Thoracic aorta (tissue), 2 donors: ENCODE measurements around the gene WDFY1. TPM values are rescaled to one million over a fixed set of nuclear protein-coding genes. Genes with fewer than 3 reads are reported as not detected.

Source experiments
- ATAC-seq: fragments of 150-250 bp; one replicate; pipeline ENCODE4 v1.8.0; 2017; ENCODE audit warnings: low read depth; ENCODE audit not compliant: insufficient number of reproducible peaks, low FRiP score
- DNase-seq: peaks from one replicate; pipeline ENCODE4 v3.0.0-alpha.2; 2020; ENCODE audit warnings: low spot score
- H3K27ac ChIP-seq, 2 donors: fragments of 200-600 bp; sonication (generic); 1 replicate in 1 of 2; 2 replicates in 1 of 2; pipeline ENCODE4 v1.5.1; 2016; ENCODE audit warnings: mild to moderate bottlenecking in 2 of 2, moderate library complexity in 2 of 2
- H3K27me3 ChIP-seq: fragments of 200-600 bp; sonication (generic); replicated peaks from 2 replicates; pipeline ENCODE4 v1.6.0; 2016; ENCODE audit warnings: mild to moderate bottlenecking; ENCODE audit not compliant: insufficient read depth
- H3K36me3 ChIP-seq: fragments of 200-600 bp; sonication (generic); one replicate; pipeline ENCODE4 v1.5.1; 2016
- H3K4me1 ChIP-seq, 2 donors: fragments of 200-600 bp; sonication (generic); 1 replicate in 1 of 2; 2 replicates in 1 of 2; pipeline versions ENCODE4 v1.5.1 to v1.6.0; 2016; ENCODE audit warnings: low read depth in 2 of 2, mild to moderate bottlenecking in 1 of 2; ENCODE audit not compliant: control insufficient read depth in 1 of 2
- H3K4me3 ChIP-seq: fragments of 200-600 bp; sonication (generic); 2 replicates; pipeline ENCODE4 v1.5.1; 2016; ENCODE audit warnings: mild to moderate bottlenecking
- H3K9me3 ChIP-seq: fragments of 200-600 bp; sonication (generic); 2 replicates; pipeline ENCODE4 v1.5.1; 2016
- CTCF ChIP-seq: fragments of 200-600 bp; sonication (generic); IDR thresholded peaks from one replicate; pipeline ENCODE4 v1.5.1; 2019; ENCODE audit warnings: antibody characterized with exemption
- total RNA-seq, 2 donors: library from RNA; depleted of rRNA; stranded (reverse); fragments of >200 nt; gene quantifications; one replicate each; pipeline versions ENCODE4 v1.1.0 to v1.2.3, GENCODE V29; 2016

Gene WDFY1
- total RNA-seq, 2 donors from 2014 or later: 51.4 to 64.0 TPM

GRCh38 chr2:223837287-223838061 lies 107.7 kb downstream of the WDFY1 start, which contains the start of gene AP1S3:
TSS of gene AP1S3 (minus strand) at chr2:223837582. CDS start at chr2:223837450, 132 bp downstream.
- H3K9me3 ChIP-seq: no peaks in the 10 kb centered on the region
- peak; percentile 74 for ATAC-seq

DNA sequence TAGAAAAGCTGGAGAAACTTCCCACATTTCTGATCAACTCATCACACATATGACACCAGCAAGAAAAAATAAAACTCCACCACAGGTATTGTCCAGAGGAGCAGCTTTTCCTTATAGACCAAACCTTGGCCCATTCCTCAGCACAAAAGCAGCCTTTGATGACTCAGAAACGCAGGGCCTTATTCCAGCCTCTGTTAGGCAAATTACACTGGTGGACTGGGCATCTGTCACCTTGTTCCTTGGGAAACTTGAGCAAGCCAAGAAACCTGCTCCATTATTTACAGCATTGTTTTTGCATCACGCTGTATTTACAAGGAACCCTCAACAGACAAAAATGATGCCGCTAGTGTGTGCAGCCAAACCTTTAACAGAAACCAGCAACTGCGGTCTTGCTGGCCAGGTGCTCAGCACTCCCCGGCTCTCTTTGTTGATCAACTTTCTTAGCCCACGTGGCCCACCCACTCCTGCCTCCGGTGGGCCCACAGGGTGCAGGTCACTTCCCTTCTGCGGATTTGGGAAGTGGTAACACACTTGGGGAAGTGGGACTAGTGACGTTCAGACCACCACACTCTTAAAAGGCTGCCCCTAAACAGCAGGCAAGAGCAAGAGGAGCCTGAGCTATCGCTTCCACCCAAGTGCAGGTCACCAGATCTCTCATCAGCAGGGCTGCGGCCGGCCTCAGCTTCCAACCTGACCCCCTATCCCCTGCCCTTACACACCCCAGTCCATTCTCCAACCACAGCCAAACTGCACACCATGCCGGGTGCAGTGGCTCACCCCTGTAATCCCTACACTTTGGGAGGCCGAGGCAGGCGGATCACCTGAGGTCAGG lies 109.2 kb downstream of the WDFY1 start:
- H3K4me3 ChIP-seq: peak overlapping the region; percentile 94
- TF ChIP-seq CTCF: no peak
- ATAC-seq: no peak

More at GRCh38 chr2:223837287-223838061, 107.7 kb downstream of the WDFY1 start, which contains the start of gene AP1S3:
- TF ChIP-seq CTCF: no peak
- DNase-seq: no peak
- Histone ChIP-seq H3K27me3 (no peaks in the 10 kb centered on the region), H3K36me3 (no peaks in the 10 kb centered on the region), H3K4me1 (peaks cover 8% of the 10 kb centered on the region in 2 donors), H3K4me3 (peak within 1 kb of the TSS; percentile 94), H3K27ac (peak within 1 kb of the TSS in 1 of 2 donors; percentile 60)

DNA sequence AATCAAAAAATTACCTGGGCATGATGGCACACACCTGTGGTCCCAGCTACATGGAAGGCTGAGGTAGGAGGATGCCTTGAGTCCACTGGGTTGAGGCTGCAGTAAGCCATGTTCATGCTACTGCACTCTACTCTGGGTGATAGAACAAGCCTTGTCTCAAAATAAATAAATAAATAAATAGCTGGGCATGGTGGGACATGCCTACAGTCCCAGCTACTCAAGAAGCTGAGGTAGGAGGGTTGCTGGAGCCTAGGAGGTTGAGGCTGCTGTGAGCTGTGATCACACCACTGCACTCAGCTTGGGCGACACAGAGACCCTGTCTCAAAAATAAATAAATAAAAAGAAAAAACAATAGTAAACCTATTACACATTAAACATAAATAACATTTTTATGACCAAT lies 110.7 kb downstream of the WDFY1 start:
- ATAC-seq: no peak
- DNase-seq: no peak
- Histone ChIP-seq H3K36me3 (no peaks in the 10 kb centered on the region), H3K4me1 (peaks cover 8% of the 10 kb centered on the region in 2 donors), H3K27ac (no peak overlapping the region), H3K4me3 (no peak overlapping the region), H3K9me3 (no peaks in the 10 kb centered on the region), H3K27me3 (no peaks in the 10 kb centered on the region)
- no peak for TF ChIP-seq CTCF

More for the DNA sequence above, 109.2 kb downstream of the WDFY1 start:
- H3K27ac ChIP-seq: no peak overlapping the region
- no peak for DNase-seq
- peaks cover 8% of the 10 kb centered on the region in 2 donors for H3K4me1 ChIP-seq
- H3K27me3 ChIP-seq: no peaks in the 10 kb centered on the region
- no peaks in the 10 kb centered on the region for H3K36me3 ChIP-seq
- H3K9me3 ChIP-seq: no peaks in the 10 kb centered on the region

DNA sequence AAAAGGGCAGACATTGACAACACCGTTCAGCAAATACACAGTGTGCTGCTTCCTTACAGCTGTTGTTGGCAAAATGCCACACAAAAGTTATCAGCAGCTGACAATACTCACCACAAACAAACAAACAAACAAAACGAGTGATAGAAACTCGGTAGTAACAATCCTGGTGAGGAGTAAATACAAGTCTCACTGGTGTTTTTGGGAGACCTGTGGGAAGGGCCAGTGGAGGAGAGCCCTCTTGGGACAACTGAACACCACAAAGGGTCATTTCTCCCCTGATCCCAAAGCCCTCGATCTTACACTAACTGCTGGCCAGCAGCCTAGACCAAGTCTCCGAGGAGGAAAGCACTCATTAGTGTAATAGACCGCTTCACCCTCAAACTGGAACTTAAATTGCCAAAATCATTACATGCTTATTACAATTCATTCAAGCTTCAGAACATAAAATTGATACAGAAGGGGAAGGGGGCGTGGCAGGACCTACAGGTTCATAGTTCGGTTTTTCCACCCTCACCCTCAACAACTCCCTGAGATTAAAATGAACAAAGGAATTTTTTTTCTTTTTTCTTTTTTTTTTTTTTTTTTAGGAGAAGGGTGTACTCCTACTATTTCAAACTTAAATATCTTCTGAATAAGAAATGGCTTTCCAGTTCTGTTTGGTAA lies 112.8 kb downstream of the WDFY1 start:
- no peak for TF ChIP-seq CTCF
- no peak overlapping the region for H3K4me3 ChIP-seq
- peaks cover 8% of the 10 kb centered on the region in 2 donors for H3K4me1 ChIP-seq
- DNase-seq: no peak
- no peak for ATAC-seq
- H3K27me3 ChIP-seq: no peaks in the 10 kb centered on the region
- no peaks in the 10 kb centered on the region for H3K9me3 ChIP-seq
- H3K36me3 ChIP-seq: no peaks in the 10 kb centered on the region
- no peak overlapping the region for H3K27ac ChIP-seq
